ENCODE results near the gene PFKM.

- no peak for TF ChIP-seq EZH2phosphoT487 (IDR thresholded peaks at IDR 0.05; ENCODE audit: insufficient read depth, low read depth)
- TF ChIP-seq EZH2 (IDR thresholded peaks at IDR 0.05; ENCODE audit: insufficient read depth, poor library complexity, severe bottlenecking): no peak
These were observed 38.1 kb downstream of the PFKM start, which contains the start of gene ASB8 for GRCh38 chr12:48157018-48157888.
